Lower lobe of right lung (tissue), 2 donors: ENCODE results near the gene RHEX. TPM values are rescaled to one million over a fixed set of nuclear protein-coding genes. Genes with fewer than 3 reads are reported as not detected.

Experiments
- ATAC-seq, 2 donors: fragments of 200-7000 bp; cut with Tn5 transposase; one replicate each; pipeline ENCODE4 v1.9.1; 2020 to 2022; ENCODE audit warnings: mild to moderate bottlenecking in 2 of 2, moderate library complexity in 2 of 2
- DNase-seq: peaks from one replicate; pipeline ENCODE4 v3.0.0-alpha.2; 2020
- H3K27ac ChIP-seq: fragments of 200-600 bp; one replicate; pipeline ENCODE4 v1.8.0; 2022
- H3K27me3 ChIP-seq: fragments of 200-600 bp; one replicate; pipeline ENCODE4 v1.8.0; 2022; ENCODE audit warnings: low read depth
- H3K36me3 ChIP-seq: fragments of 200-600 bp; one replicate; pipeline ENCODE4 v1.8.0; 2022; ENCODE audit warnings: mild to moderate bottlenecking
- H3K4me1 ChIP-seq: fragments of 200-600 bp; one replicate; pipeline ENCODE4 v1.8.0; 2022
- H3K4me3 ChIP-seq: fragments of 200-600 bp; one replicate; pipeline ENCODE4 v1.8.0; 2022; ENCODE audit warnings: mild to moderate bottlenecking
- H3K9me3 ChIP-seq: fragments of 200-600 bp; one replicate; pipeline ENCODE4 v1.8.0; 2022
- CTCF ChIP-seq: fragments of 200-600 bp; IDR thresholded peaks from one replicate; pipeline ENCODE4 v1.8.0; 2022; ENCODE audit warnings: antibody characterized with exemption, mild to moderate bottlenecking
- intact Hi-C: fragments of 100-400 bp; cut with DNase I; formaldehyde crosslinking; loops from one replicate; pipeline ENCODE4 v1.11.0; 2022
- total RNA-seq: library from RNA; stranded (reverse); fragmentation: NEBNext Ultra II Directional; extraction: Animal tissue kit (Norgen Biotek cat#: 25700); gene quantifications from one replicate; pipeline ENCODE4 v1.2.1, GENCODE V29; 2021
- donor health status: DM: no; HTN: yes; CAD: no; lungs with severe emphysema.

Gene RHEX
- total RNA-seq, 1 donor from 2014 or later = 13.5 TPM

- no peak for ATAC-seq
- H3K27me3 ChIP-seq = no peaks in the 10 kb centered on the region
- intact Hi-C loops = no loop called here
Observed at GRCh38 chr1:206082831-206083695, 30.1 kb downstream of the RHEX start.

GRCh38 chr1:206083750-206084149, 30.8 kb downstream of the RHEX start:
- Histone ChIP-seq H3K9me3 (no peaks in the 10 kb centered on the region), H3K27ac (no peak overlapping the region), H3K27me3 (no peaks in the 10 kb centered on the region), H3K4me3 (no peak overlapping the region), H3K4me1 (no peaks in the 10 kb centered on the region), H3K36me3 (no peaks in the 10 kb centered on the region)
- ATAC-seq (no peak), DNase-seq (no peak)
- intact Hi-C loops = no loop called here
- no peak for TF ChIP-seq CTCF

More at GRCh38 chr1:206082831-206083695, 30.1 kb downstream of the RHEX start:
- DNase-seq = no peak
- Histone ChIP-seq H3K9me3 (no peaks in the 10 kb centered on the region), H3K4me3 (no peak overlapping the region), H3K36me3 (no peaks in the 10 kb centered on the region), H3K4me1 (no peaks in the 10 kb centered on the region), H3K27ac (no peak overlapping the region)
- TF ChIP-seq CTCF = no peak

- TF ChIP-seq CTCF = no peak
- no peaks in the 10 kb centered on the region for H3K9me3 ChIP-seq
- no peak for ATAC-seq
- H3K36me3 ChIP-seq = no peaks in the 10 kb centered on the region
- DNase-seq = no peak
- H3K27me3 ChIP-seq = no peaks in the 10 kb centered on the region
- H3K27ac ChIP-seq = no peak overlapping the region
- H3K4me3 ChIP-seq = no peak overlapping the region
- no peaks in the 10 kb centered on the region for H3K4me1 ChIP-seq
- intact Hi-C loops = no loop called here
Observed at GRCh38 chr1:206087091-206087490, 34.1 kb downstream of the RHEX start.

GRCh38 chr1:206089341-206089740, 36.4 kb downstream of the RHEX start:
- no peaks in the 10 kb centered on the region for H3K9me3 ChIP-seq
- TF ChIP-seq CTCF = no peak
- no peaks in the 10 kb centered on the region for H3K4me1 ChIP-seq
- DNase-seq = no peak
- no peak overlapping the region for H3K27ac ChIP-seq
- no peaks in the 10 kb centered on the region for H3K27me3 ChIP-seq
- no peak for ATAC-seq
- intact Hi-C loops = no loop called here
- no peak overlapping the region for H3K4me3 ChIP-seq
- H3K36me3 ChIP-seq = no peaks in the 10 kb centered on the region

- intact Hi-C loops = no loop called here
- Histone ChIP-seq H3K4me1 (no peaks in the 10 kb centered on the region), H3K27ac (no peak overlapping the region), H3K9me3 (no peaks in the 10 kb centered on the region), H3K27me3 (no peaks in the 10 kb centered on the region), H3K4me3 (no peak overlapping the region), H3K36me3 (no peaks in the 10 kb centered on the region)
- no peak for ATAC-seq
- no peak for DNase-seq
- TF ChIP-seq CTCF = no peak
Observed at GRCh38 chr1:206094024-206094423, 41.1 kb downstream of the RHEX start.
